A673 (cell line): ENCODE measurements around the gene MRPL44.

ENCODE experiments used
- CTCF ChIP-seq: fragments of 300-800, 200-600 bp; sonication (generic); conservative IDR thresholded peaks from 2 replicates; pipeline ENCODE4 v1.5.1; 2017; ENCODE audit warnings: low read depth, mild to moderate bottlenecking, antibody characterized with exemption, low read length, moderate library complexity, mixed read lengths
- EZH2 ChIP-seq: fragments of 200-600 bp; sonication (generic); IDR thresholded peaks from 2 replicates; pipeline ENCODE4 v1.6.1; 2017; ENCODE audit warnings: borderline replicate concordance, low read depth, mild to moderate bottlenecking, mixed read lengths, antibody characterized with exemption, low read length; ENCODE audit not compliant: poor library complexity, severe bottlenecking

- no peak for TF ChIP-seq CTCF
- TF ChIP-seq EZH2, result no peak
Measured at GRCh38 chr2:223971731-223972130, 14.5 kb downstream of the MRPL44 start.
